Activated CD4-positive, alpha-beta T cell treated with anti-CD3 and anti-CD28 coated beads for 4 hours (primary cell): ENCODE results near the gene PRUNE2.

Source experiments
- DNase-seq, 2 donors: peaks; one replicate each; pipeline ENCODE4 v3.0.0-alpha.2; 2020

The PRUNE2 gene

GRCh38 chr9:76897804-76898525 is 7.9 kb downstream of the PRUNE2 start:
- no peak for DNase-seq

GRCh38 chr9:76896035-76896434 is 9.9 kb downstream of the PRUNE2 start:
- DNase-seq = no peak

GRCh38 chr9:76895186-76895585 is 10.7 kb downstream of the PRUNE2 start:
- no peak for DNase-seq

- no peak for DNase-seq
Measured at GRCh38 chr9:76894198-76894597, 11.7 kb downstream of the PRUNE2 start.

- no peak for DNase-seq
Measured at GRCh38 chr9:76893395-76893932, 12.4 kb downstream of the PRUNE2 start.

GRCh38 chr9:76891874-76892273 is 14.0 kb downstream of the PRUNE2 start:
- DNase-seq = no peak

- DNase-seq = no peak
Measured at GRCh38 chr9:76891279-76891678, 14.6 kb downstream of the PRUNE2 start.

GRCh38 chr9:76887951-76888350 is 18.0 kb downstream of the PRUNE2 start:
- no peak for DNase-seq

GRCh38 chr9:76887003-76887821 is 18.7 kb downstream of the PRUNE2 start:
- DNase-seq = no peak

GRCh38 chr9:76886318-76886717 is 19.6 kb downstream of the PRUNE2 start:
- DNase-seq = no peak

- DNase-seq = no peak
Measured at GRCh38 chr9:76884823-76885222, 21.1 kb downstream of the PRUNE2 start.

- no peak for DNase-seq
Measured at GRCh38 chr9:76883341-76883855, 22.5 kb downstream of the PRUNE2 start.

GRCh38 chr9:76882686-76883085 is 23.2 kb downstream of the PRUNE2 start:
- no peak for DNase-seq

GRCh38 chr9:76880210-76880609 is 25.7 kb downstream of the PRUNE2 start:
- no peak for DNase-seq

GRCh38 chr9:76878933-76879332 is 27.0 kb downstream of the PRUNE2 start:
- DNase-seq = no peak

- no peak for DNase-seq
Measured at GRCh38 chr9:76877961-76878360, 28.0 kb downstream of the PRUNE2 start.

- no peak for DNase-seq
Measured at GRCh38 chr9:76876098-76876497, 29.8 kb downstream of the PRUNE2 start.

GRCh38 chr9:76873821-76874220 is 32.1 kb downstream of the PRUNE2 start:
- DNase-seq = no peak

GRCh38 chr9:76873056-76873792 is 32.7 kb downstream of the PRUNE2 start:
- no peak for DNase-seq

GRCh38 chr9:76868897-76869296 is 37.0 kb downstream of the PRUNE2 start:
- no peak for DNase-seq

GRCh38 chr9:76866689-76867088 is 39.2 kb downstream of the PRUNE2 start:
- DNase-seq = no peak

GRCh38 chr9:76863832-76864231 is 42.1 kb downstream of the PRUNE2 start:
- no peak for DNase-seq

GRCh38 chr9:76859860-76860259 is 46.1 kb downstream of the PRUNE2 start:
- no peak for DNase-seq
